WTC11 (cell line): ENCODE data around the gene CDKN2AIP. TPM values are rescaled to one million over a fixed set of nuclear protein-coding genes. Genes with fewer than 3 reads are reported as not detected.

ENCODE experiments used
- ATAC-seq: fragments of 200-7000 bp; cut with Tn5 transposase; 2 replicates; pipeline ENCODE4 v1.10.0; 2021; ENCODE audit warnings: mild to moderate bottlenecking, moderate library complexity
- CTCF ChIA-PET: fragments of 300-600 bp; sonication (Branson Sonifier 250); formaldehyde crosslinking; loops from one replicate; lab custom pipeline; 2021; ENCODE audit warnings: antibody characterized with exemption; lab: Charles Lee
- POLR2A ChIA-PET: fragments of 350-600 bp; sonication (Branson Sonifier 250); formaldehyde crosslinking; loops from one replicate; lab custom pipeline; 2021; ENCODE audit warnings: antibody characterized with exemption; lab: Charles Lee
- DNase-seq: peaks from one replicate; pipeline ENCODE4 v3.0.0; 2021; ENCODE audit warnings: low spot score
- H3K27ac Mint-ChIP-seq: 2 replicates; pipeline ENCODE4 v1.8.0; 2021; ENCODE audit warnings: mixed read lengths
- H3K27me3 Mint-ChIP-seq: 2 replicates; pipeline ENCODE4 v1.8.0; 2021; ENCODE audit warnings: low read depth, mild to moderate bottlenecking, moderate library complexity, mixed read lengths
- H3K36me3 Mint-ChIP-seq: 2 replicates; pipeline ENCODE4 v1.8.0; 2021; ENCODE audit warnings: mixed read lengths
- H3K4me1 Mint-ChIP-seq: 2 replicates; pipeline ENCODE4 v1.8.0; 2022; ENCODE audit warnings: mixed read lengths
- H3K4me3 Mint-ChIP-seq: 2 replicates; pipeline ENCODE4 v1.8.0; 2021; ENCODE audit warnings: mild to moderate bottlenecking, moderate library complexity, mixed read lengths
- H3K9me3 Mint-ChIP-seq: 2 replicates; pipeline ENCODE4 v1.8.0; 2021; ENCODE audit warnings: mixed read lengths
- ATF1 ChIP-seq: sonication (generic); formaldehyde crosslinking; IDR thresholded peaks from 2 replicates; pipeline ENCODE4 v1.8.1; 2023; ENCODE audit warnings: mild to moderate bottlenecking, moderate library complexity, missing genetic modification reagents
- ATF3 ChIP-seq: sonication (generic); formaldehyde crosslinking; conservative IDR thresholded peaks from 2 replicates; pipeline ENCODE4 v1.8.1; 2022; ENCODE audit warnings: mild to moderate bottlenecking, missing genetic modification reagents
- CREB1 ChIP-seq: sonication (generic); formaldehyde crosslinking; IDR thresholded peaks from 2 replicates; pipeline ENCODE4 v1.8.0; 2023; ENCODE audit warnings: mild to moderate bottlenecking, missing genetic modification reagents
- CTCF ChIP-seq: fragments of 200-600 bp; IDR thresholded peaks from 2 replicates; pipeline ENCODE4 v1.8.0; 2022; ENCODE audit warnings: antibody characterized with exemption
- ERG ChIP-seq: fragments of 250-450 bp; sonication (Bioruptor Pico); IDR thresholded peaks from 2 replicates; pipeline ENCODE4 v1.8.0; 2021; ENCODE audit warnings: mild to moderate bottlenecking
- IRF2 ChIP-seq: sonication (generic); formaldehyde crosslinking; IDR thresholded peaks from 2 replicates; pipeline ENCODE4 v1.8.0; 2022; ENCODE audit warnings: low read depth, missing genetic modification reagents, borderline replicate concordance
- JAZF1 ChIP-seq: fragments of 250-450 bp; sonication (Bioruptor Pico); IDR thresholded peaks from 2 replicates; pipeline ENCODE4 v1.9.0; 2021; ENCODE audit warnings: moderate library complexity, mild to moderate bottlenecking, inconsistent platforms
- NFYB ChIP-seq: sonication (generic); formaldehyde crosslinking; conservative IDR thresholded peaks from 2 replicates; pipeline ENCODE4 v1.8.0; 2022; ENCODE audit warnings: low read depth, missing genetic modification reagents
- PREB ChIP-seq: sonication (generic); formaldehyde crosslinking; IDR thresholded peaks from 2 replicates; pipeline ENCODE4 v1.8.1; 2022; ENCODE audit warnings: mild to moderate bottlenecking, missing genetic modification reagents, moderate library complexity, borderline replicate concordance
- SP1 ChIP-seq: sonication (generic); formaldehyde crosslinking; conservative IDR thresholded peaks from 2 replicates; pipeline ENCODE4 v1.8.1; 2022; ENCODE audit warnings: missing genetic modification reagents
- STAT6 ChIP-seq: sonication (generic); formaldehyde crosslinking; conservative IDR thresholded peaks from 2 replicates; pipeline ENCODE4 v1.8.1; 2023; ENCODE audit warnings: mild to moderate bottlenecking, low read depth, missing genetic modification reagents, moderate library complexity
- ZBTB43 ChIP-seq: sonication (generic); formaldehyde crosslinking; IDR thresholded peaks from 2 replicates; pipeline ENCODE4 v1.8.1; 2023; ENCODE audit warnings: mild to moderate bottlenecking, missing genetic modification reagents
- ZNF423 ChIP-seq: fragments of 250-450 bp; sonication (Bioruptor Pico); IDR thresholded peaks from 2 replicates; pipeline ENCODE4 v2.1.2; 2022; ENCODE audit warnings: mild to moderate bottlenecking, moderate library complexity
- total RNA-seq: library from RNA; stranded (reverse); gene quantifications from 3 replicates; pipeline ENCODE4 v1.2.3, GENCODE V29; 2021
- TF ChIP-seq, protein P1 (sequence below): sonication (generic); formaldehyde crosslinking; IDR thresholded peaks from 2 replicates; pipeline ENCODE4 v1.8.1; 2023; ENCODE audit warnings: mild to moderate bottlenecking, missing genetic modification reagents

CDKN2AIP gene
- total RNA-seq, 1 experiment from 2014 or later, result 13.7 TPM

DNA sequence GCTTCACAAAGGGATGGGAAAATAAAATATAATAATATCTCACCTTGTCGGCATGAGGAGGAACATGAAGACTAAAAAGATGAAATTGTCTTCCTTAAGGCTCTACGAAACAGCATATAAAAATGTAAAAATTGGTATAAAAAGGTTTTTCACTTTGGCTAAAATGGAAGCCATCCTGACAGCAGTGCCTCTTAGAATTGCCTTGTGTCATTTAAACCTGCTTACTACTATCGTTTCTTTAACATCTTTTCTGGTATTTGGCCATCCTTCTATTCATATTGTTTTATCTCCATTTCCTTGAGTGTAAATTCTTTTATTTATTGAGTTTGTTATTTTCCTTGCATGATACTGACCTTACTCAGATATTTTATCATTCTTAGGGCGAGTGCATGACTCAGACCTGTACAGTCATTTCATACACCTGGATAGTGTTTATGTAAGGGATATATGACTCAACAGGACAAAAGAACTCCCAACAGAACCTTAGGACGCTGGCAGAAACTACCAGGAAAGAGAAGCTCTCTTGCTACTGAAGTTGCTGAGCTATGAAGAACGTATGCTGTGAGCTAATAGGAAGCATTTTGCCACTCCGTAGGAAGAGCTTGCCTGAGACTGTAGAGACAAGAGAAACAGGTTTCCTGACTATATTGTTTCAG is 5.8 kb upstream of the CDKN2AIP start (continued):
- TF ChIP-seq STAT6 (CRISPR knock-in tag), result no peak
- TF ChIP-seq ZNF423 (CRISPR knock-in tag), result no peak
- TF ChIP-seq, protein P1, sequence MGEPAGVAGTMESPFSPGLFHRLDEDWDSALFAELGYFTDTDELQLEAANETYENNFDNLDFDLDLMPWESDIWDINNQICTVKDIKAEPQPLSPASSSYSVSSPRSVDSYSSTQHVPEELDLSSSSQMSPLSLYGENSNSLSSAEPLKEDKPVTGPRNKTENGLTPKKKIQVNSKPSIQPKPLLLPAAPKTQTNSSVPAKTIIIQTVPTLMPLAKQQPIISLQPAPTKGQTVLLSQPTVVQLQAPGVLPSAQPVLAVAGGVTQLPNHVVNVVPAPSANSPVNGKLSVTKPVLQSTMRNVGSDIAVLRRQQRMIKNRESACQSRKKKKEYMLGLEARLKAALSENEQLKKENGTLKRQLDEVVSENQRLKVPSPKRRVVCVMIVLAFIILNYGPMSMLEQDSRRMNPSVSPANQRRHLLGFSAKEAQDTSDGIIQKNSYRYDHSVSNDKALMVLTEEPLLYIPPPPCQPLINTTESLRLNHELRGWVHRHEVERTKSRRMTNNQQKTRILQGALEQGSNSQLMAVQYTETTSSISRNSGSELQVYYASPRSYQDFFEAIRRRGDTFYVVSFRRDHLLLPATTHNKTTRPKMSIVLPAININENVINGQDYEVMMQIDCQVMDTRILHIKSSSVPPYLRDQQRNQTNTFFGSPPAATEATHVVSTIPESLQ (CRISPR knock-in tag), result no peak
- TF ChIP-seq ERG (CRISPR knock-in tag), result no peak
- no peak for TF ChIP-seq PREB
- TF ChIP-seq ZBTB43 (CRISPR knock-in tag), result no peak
- TF ChIP-seq CREB1, result no peak
- no peak for TF ChIP-seq JAZF1
- TF ChIP-seq CTCF, result no peak

GRCh38 chr4:183441276-183441675 is 3.2 kb upstream of the CDKN2AIP start:
- H3K27ac Mint-ChIP-seq, result no peak overlapping the region
- peaks cover 11% of the 10 kb centered on the region for H3K36me3 Mint-ChIP-seq
- peaks cover 33% of the 10 kb centered on the region for H3K4me1 Mint-ChIP-seq
- no peak overlapping the region for H3K4me3 Mint-ChIP-seq
- TF ChIP-seq IRF2 (CRISPR knock-in tag), result no peak
- no peak for TF ChIP-seq ATF3
- TF ChIP-seq NFYB (CRISPR knock-in tag), result no peak
- no peak for TF ChIP-seq SP1 (CRISPR knock-in tag)
- TF ChIP-seq ZBTB43 (CRISPR knock-in tag), result no peak
- no peak for TF ChIP-seq ATF1
- no peak for TF ChIP-seq ZNF423 (CRISPR knock-in tag)
- ATAC-seq (no peak), DNase-seq (no peak)
- POLR2A ChIA-PET, result no interaction called here
- H3K27me3 Mint-ChIP-seq, result no peaks in the 10 kb centered on the region
- H3K9me3 Mint-ChIP-seq, result no peaks in the 10 kb centered on the region
- CTCF ChIA-PET, result no interaction called here
